NCI-H146 treated with DMSO at 0.1 percent for 48 hours (cell line): ENCODE measurements around the gene CTNNBIP1.

Source experiments
- DNase-seq: peaks from one replicate; lab custom pipeline; 2025; ENCODE audit not compliant: unreplicated experiment; lab: John Stamatoyannopoulos, UW

The CTNNBIP1 gene

DNA sequence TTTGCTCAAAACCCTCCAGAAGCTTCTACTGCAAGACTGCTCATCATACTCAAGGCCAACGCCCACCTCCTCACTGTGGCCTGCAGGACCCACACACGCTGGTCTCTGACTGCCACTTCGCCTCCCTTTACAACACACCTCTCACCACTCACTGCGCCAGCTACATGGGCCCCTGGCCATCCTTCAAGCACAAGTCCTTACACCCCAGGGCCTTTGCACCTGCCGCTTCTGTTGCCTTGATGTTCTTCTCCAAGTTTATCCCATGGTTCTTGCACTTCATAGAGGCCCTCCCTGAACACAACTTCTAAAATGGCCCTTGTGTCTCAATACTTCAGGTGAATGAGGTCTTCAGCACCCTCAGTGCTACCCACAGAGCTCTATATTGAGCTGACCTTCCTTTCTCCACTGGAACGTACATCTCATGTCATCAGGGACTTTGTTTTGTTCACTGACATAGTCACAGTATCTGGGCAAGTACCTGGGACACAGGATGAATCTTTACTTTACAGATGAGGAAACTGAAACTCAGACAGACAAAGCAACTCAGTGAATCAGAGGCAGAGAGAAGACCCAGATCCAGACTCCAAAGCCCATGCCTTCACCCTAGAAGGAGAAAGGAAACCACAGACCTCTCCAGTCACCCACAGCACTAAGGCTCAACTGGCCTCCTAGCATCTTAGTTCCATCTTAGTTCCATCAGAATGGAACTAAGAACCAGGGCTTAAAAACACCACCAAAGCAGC lies 51.6 kb downstream of the CTNNBIP1 start:
- no peak for DNase-seq

GRCh38 chr1:9855186-9855585 lies 54.9 kb downstream of the CTNNBIP1 start:
- no peak for DNase-seq

DNA sequence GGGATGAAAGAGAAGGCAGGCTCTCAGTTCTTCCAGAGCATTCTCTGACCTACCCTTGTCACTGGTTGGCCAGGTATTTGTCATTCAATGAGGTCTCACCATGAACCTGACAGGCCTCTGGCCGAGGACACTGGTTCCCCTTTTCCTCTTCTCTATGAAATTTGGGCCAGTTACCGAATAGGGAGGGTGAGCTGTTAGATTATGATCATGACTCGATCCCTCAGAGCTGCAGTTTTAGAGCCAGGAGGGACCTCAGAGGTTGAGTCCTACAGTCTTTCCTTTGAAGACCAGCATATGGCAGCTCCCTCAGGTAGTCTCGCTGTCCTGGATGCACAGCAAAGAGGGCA lies 56.8 kb downstream of the CTNNBIP1 start:
- DNase-seq: no peak

- DNase-seq: no peak
Observed at GRCh38 chr1:9852410-9853248, 57.4 kb downstream of the CTNNBIP1 start.

DNA sequence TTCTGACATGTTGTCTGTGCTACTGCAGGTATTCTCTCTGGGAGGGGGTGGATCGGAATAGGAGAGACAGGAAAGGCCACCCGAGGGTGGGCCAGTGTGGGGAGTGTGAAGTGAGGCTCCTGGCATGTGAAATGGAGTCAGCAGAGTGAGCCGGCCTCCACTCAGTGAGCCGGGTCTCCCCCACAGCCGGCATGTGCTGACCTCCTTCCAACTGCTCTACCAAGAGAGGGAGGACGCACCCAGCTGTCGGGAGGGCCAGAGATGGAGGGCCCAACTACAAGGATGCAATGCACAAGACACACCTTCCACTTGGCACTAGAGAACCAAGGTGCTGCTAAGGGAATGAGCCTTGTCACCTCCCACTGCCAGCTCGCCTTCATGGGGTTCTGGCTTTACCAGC lies 58.1 kb downstream of the CTNNBIP1 start:
- DNase-seq: no peak

DNA sequence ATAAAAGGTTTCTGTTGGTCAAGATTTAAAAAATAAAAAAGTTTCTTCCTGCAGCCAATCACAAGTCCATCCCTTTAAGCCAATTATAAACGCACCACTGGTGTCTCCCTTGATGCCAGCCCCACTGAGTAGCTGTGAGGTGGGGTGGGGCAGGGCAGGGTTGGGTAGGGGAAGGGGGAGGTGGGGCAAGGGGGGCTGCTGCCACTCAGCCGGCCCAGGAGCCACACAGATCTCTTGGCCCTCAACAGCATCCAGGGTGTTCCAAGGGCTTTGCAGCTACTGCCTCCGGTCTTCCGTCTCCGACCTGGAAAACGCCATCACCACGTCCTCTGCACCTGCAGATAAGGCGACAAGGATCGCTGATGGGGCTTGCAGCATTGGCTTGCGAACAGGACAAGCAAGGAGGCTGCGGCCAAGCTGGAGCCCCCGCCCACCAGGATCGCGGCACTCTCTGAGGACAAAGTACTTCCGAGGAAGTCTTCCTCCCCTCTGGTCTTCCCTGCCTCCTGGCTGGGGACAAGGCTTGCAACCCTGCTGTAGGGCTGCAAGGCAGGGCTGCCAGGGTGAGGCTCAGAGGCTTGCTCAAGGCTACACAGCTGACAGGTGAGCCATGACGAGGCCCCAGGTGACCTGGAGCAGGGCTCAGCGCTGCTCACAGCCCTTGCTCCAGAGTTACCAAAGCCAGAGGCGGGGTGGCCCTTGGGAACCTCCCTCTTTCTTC lies 59.5 kb downstream of the CTNNBIP1 start:
- peak; percentile 27 for DNase-seq

GRCh38 chr1:9849691-9850441 lies 60.2 kb downstream of the CTNNBIP1 start:
- DNase-seq: peak; percentile 31

- no peak for DNase-seq
Observed at GRCh38 chr1:9848022-9848421, 62.0 kb downstream of the CTNNBIP1 start.

- no peak for DNase-seq
Observed at GRCh38 chr1:9847269-9847668, 62.8 kb downstream of the CTNNBIP1 start.

GRCh38 chr1:9846611-9847171 lies 63.4 kb downstream of the CTNNBIP1 start:
- DNase-seq: no peak

DNA sequence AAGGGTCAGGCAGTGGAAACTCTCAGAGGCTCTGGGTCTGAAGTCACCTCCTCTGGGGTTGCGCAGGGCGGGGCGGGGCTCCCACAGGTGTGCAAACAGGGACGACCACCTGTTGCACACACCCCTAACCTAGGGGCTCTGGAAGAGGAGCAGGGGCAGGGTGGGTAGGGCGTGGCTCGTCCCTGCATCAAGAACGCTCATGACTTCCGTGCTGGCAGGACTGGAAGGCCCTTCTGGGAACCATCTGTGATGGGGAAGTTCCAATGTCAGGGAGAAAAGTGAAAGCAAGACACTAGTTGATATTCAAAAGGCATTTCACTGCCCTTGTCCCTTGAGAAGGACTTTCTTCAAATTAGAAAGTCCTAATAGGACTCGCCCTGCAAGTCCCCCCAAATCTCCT lies 64.2 kb downstream of the CTNNBIP1 start:
- no peak for DNase-seq

GRCh38 chr1:9844756-9845155 lies 65.3 kb downstream of the CTNNBIP1 start:
- DNase-seq: no peak

DNA sequence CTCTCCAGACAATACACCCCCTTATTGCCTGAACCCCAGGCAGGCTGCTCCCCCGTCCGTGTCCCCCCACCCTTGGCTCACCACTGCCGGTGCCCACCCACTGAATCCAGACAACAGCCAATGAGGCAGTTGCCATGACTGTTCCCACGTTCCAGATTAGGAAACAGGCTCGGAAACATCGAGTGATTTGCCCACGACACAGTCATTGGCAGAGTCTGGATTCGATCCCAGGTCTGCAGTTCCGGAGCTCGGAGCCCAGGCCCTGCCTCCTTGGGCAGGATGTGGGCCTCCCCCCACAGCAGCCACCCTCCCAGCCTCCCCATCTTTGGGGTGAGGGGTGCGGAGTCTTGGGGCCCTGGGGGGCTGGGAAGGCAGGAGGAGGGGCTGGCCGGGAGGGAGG lies 66.0 kb downstream of the CTNNBIP1 start:
- no peak for DNase-seq

- DNase-seq: peak; percentile 45
Observed at GRCh38 chr1:9843576-9843945, 66.5 kb downstream of the CTNNBIP1 start.

GRCh38 chr1:9842781-9843575 lies 67.1 kb downstream of the CTNNBIP1 start:
- DNase-seq: no peak

DNA sequence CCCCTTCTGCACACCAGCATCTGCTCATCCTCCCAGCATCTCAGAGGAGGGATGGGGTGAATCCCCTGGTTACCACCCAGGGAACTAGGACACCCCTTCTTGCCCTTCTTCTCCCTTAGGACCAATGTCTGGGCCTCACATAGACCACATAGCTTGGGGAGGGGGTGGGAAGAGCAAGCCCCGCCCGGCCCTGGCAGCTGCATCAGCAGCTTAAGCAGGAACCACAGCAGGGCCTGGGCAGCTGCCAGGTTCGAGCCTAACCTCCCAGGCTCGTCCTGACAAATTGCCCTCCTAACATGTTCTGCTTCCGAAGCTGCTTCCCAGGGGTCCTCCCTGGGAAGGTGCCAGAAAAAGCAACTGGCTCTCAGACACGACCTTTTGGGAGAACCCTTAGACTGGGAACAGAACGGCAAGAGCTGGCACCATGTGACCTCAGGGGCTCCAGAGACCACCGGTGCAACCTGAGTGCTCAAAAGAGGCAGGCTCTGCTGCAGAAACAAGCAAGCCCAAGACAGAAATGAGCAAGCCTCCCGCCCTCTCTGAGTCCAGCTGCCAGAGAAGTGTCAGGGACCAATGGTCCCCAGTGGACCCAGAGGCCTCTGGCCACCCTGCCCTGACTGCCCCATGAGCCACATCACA lies 67.9 kb downstream of the CTNNBIP1 start:
- no peak for DNase-seq

- no peak for DNase-seq
Observed at GRCh38 chr1:9841460-9841859, 68.6 kb downstream of the CTNNBIP1 start.

DNA sequence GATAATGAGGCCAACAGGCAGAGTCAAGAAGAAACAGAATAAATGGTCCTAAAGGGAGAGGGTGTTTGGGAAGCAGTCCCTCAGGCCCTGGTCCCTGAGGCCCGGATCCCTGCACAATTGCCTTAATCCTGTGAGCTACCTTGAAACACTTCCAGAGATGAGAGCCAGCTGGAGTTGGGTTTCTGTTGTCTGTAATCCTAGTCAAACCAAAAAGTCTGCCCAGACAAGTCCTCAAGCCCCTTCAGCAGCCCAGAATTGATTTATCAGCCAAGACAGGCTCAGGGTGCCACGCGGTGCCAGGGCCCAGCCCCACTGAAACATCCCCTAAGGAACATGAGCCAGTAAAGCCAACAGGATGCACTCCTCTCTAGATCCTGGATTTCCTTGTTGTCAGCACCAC lies 69.9 kb downstream of the CTNNBIP1 start:
- DNase-seq: no peak

GRCh38 chr1:9838946-9839345 lies 71.1 kb downstream of the CTNNBIP1 start:
- no peak for DNase-seq

- no peak for DNase-seq
Observed at GRCh38 chr1:9836632-9836960, 73.5 kb downstream of the CTNNBIP1 start.
